Suprapubic skin (tissue), 4 donors: ENCODE measurements around the gene UPF3A.

Experiments used
- CTCF ChIP-seq, 2 donors: fragments of 200-600 bp in 1 of 2; fragments of 450-650 bp in 1 of 2; sonication (generic) in 1 of 2; IDR thresholded peaks; one replicate each; pipeline ENCODE4 v1.5.1; 2016 to 2019; ENCODE audit warnings: antibody characterized with exemption in 2 of 2, mild to moderate bottlenecking in 1 of 2, moderate library complexity in 1 of 2
- EP300 ChIP-seq: sonication (generic); formaldehyde crosslinking; IDR thresholded peaks from one replicate; pipeline ENCODE4 v1.6.1; 2017; ENCODE audit warnings: antibody characterized with exemption
- POLR2A ChIP-seq, 2 donors: fragments of 450-650 bp; IDR thresholded peaks; one replicate each; pipeline ENCODE4 v1.6.1; 2017; ENCODE audit warnings: antibody characterized with exemption in 2 of 2, mild to moderate bottlenecking in 2 of 2, moderate library complexity in 2 of 2
- POLR2AphosphoS5 ChIP-seq, 3 donors: sonication (generic); formaldehyde crosslinking; IDR thresholded peaks; one replicate each; pipeline ENCODE4 v1.6.1; 2017; ENCODE audit warnings: antibody characterized with exemption in 3 of 3

- TF ChIP-seq CTCF (IDR thresholded peaks at IDR 0.05), result no peak
- no peak for TF ChIP-seq POLR2AphosphoS5 (IDR thresholded peaks at IDR 0.05)
- TF ChIP-seq POLR2A (IDR thresholded peaks at IDR 0.05), result no peak
- no peak for TF ChIP-seq EP300
Observed at GRCh38 chr13:114309806-114310410, 28.5 kb downstream of the UPF3A start.
